Esophagus (tissue), 2 donors: ENCODE results near the gene CLDN8. TPM values are rescaled to one million over a fixed set of nuclear protein-coding genes. Genes with fewer than 3 reads are reported as not detected.

Experiments used
- H3K27ac ChIP-seq, 2 donors: one replicate each; pipeline ENCODE4 v1.5.1; 2013; ENCODE audit warnings: low read depth in 2 of 2, mild to moderate bottlenecking in 2 of 2, inconsistent platforms in 1 of 2, low read length in 1 of 2, moderate library complexity in 1 of 2
- H3K27me3 ChIP-seq, 2 donors: one replicate each; pipeline ENCODE4 v1.6.1; 2013; ENCODE audit warnings: low read length in 2 of 2, control low read depth in 1 of 2, mild to moderate bottlenecking in 1 of 2; ENCODE audit not compliant: insufficient read depth in 2 of 2, control insufficient read depth in 1 of 2
- H3K36me3 ChIP-seq, 2 donors: one replicate each; pipeline ENCODE4 v1.6.1; 2013; ENCODE audit warnings: low read length in 1 of 2; ENCODE audit not compliant: control insufficient read depth in 2 of 2, insufficient read depth in 2 of 2
- H3K4me1 ChIP-seq, 2 donors: one replicate each; pipeline ENCODE4 v1.6.1; 2013; ENCODE audit warnings: low read length in 1 of 2; ENCODE audit not compliant: control insufficient read depth in 2 of 2, insufficient read depth in 2 of 2
- H3K4me3 ChIP-seq, 2 donors: one replicate each; pipeline ENCODE4 v1.5.1; 2013; ENCODE audit warnings: low read length in 2 of 2, mild to moderate bottlenecking in 2 of 2, low read depth in 1 of 2, moderate library complexity in 1 of 2
- H3K9me3 ChIP-seq, 2 donors: one replicate each; pipeline ENCODE4 v1.6.1; 2013; ENCODE audit warnings: mild to moderate bottlenecking in 2 of 2, low read depth in 1 of 2, low read length in 1 of 2, moderate library complexity in 1 of 2; ENCODE audit not compliant: control insufficient read depth in 2 of 2, insufficient read depth in 1 of 2
- WGBS, 2 donors: extraction: QIAGEN DNeasy Blood & Tissue Kit; methylation state at CpG; one replicate each; pipeline ENCODE4 v1.1.7; 2013; 5-methylcytosine and 5-hydroxymethylcytosine counted together
- polyA plus RNA-seq, 2 donors: library from polyadenylated mRNA; stranded (reverse); fragments of 200-250 nt; gene quantifications; one replicate each; pipeline ENCODE4 v1.2.3, GENCODE V29; 2013
- donor health status: healthy with polysubstance abuse.
- donor health status: Bipolar disorder and iron deficiency.

The CLDN8 gene
- polyA plus RNA-seq = 1 to 10 TPM; 1.4 to 2.6 TPM

DNA sequence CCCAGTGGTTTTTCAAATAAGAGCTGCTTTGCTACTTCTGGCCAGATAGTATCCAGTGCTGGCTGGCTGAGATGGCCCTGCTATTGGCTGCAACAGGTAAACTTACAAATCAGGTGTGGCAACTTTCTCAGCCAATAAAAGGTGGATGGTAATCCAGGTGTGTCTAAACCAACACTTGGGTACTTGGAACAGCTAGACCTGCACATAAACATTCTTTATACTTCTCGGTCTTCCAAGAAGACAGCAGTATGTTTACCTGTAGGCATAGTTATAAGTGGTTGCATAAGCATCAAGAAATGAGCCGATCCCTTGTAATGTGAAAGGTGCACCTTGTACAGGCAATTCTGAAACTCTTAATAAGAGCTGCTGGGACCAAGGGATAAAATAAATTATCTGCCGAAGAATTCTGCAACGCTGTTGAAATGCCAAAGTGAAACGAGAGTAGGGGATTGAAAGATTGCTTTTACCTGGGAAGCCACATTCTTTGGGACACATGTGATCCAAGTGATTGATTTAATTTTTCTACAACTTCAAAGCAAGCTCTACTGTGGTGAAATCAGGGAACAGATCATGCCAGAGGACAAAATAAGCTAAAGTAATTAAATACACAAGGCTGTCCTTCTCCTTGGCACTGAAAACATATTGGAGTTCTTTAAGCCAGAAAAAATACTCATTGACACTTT lies at the start of gene CLDN8:
CLDN8 (minus strand) TSS at position 57 of the 683 bp plus-strand sequence. CDS start 172 bp downstream, outside the sequence.
- WGBS, 2 donors = 46 to 51% methylated on average over 5 of the region's 5 CpGs

DNA sequence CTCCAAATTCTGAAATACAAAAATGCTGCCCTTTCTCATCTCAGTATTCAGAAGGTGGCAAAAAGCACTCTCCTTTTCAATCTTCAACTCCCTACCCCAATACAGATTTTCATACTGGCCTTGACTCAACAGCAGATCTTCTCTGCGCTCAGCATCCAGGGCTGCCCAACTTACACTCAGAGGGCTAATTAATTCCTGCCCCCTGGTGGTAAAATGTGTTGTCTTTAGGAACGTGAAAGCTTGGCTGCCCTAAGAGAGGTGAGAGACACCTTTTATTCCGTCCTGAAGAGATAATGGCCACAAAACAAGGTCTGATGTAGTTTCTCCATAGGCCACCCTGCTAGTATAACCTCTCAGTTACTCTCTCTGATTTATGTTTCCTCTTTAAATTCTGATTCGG lies 41.9 kb upstream of the CLDN8 start:
- H3K4me1 ChIP-seq = no peaks in the 10 kb centered on the region
- H3K27me3 ChIP-seq = no peaks in the 10 kb centered on the region
- H3K36me3 ChIP-seq = no peaks in the 10 kb centered on the region
- H3K4me3 ChIP-seq = no peak overlapping the region
- no peak overlapping the region for H3K27ac ChIP-seq
- no peaks in the 10 kb centered on the region for H3K9me3 ChIP-seq
- WGBS, 2 donors = 62 to 69% methylated on average over 4 of the region's 4 CpGs

More for the DNA sequence above, at the start of gene CLDN8:
- Histone ChIP-seq H3K4me1 (no peaks in the 10 kb centered on the region), H3K4me3 (peak within 1 kb of the TSS in 1 of 2 donors; percentile 10), H3K27ac (peak within 1 kb of the TSS; percentile 33 to 43), H3K9me3 (no peaks in the 10 kb centered on the region), H3K27me3 (no peaks in the 10 kb centered on the region), H3K36me3 (no peaks in the 10 kb centered on the region)

DNA sequence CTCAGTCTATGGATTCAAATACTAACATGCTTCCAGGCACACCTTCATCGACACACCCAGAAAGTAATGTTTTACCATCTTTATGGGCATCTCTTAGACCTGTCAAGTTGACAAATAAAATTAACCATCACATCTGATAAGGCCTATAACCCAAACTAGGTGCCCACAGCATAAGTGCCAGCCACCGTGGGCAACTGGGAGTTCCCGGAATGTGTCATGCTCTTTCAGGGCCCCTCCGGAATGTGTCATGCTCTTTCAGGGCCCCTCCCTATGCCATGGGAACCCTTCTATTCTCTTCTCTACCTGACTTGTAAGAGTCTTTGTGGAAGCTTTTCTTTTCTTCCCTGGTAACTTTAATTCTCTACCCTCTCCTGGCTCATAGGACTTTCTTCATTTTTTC lies 40.2 kb upstream of the CLDN8 start:
- H3K4me1 ChIP-seq = no peaks in the 10 kb centered on the region
- H3K4me3 ChIP-seq = no peak overlapping the region
- no peak overlapping the region for H3K27ac ChIP-seq
- 72 to 79% methylated on average over 4 of the region's 4 CpGs for WGBS, 2 donors
- no peaks in the 10 kb centered on the region for H3K36me3 ChIP-seq
- H3K9me3 ChIP-seq = no peaks in the 10 kb centered on the region
- H3K27me3 ChIP-seq = no peaks in the 10 kb centered on the region

DNA sequence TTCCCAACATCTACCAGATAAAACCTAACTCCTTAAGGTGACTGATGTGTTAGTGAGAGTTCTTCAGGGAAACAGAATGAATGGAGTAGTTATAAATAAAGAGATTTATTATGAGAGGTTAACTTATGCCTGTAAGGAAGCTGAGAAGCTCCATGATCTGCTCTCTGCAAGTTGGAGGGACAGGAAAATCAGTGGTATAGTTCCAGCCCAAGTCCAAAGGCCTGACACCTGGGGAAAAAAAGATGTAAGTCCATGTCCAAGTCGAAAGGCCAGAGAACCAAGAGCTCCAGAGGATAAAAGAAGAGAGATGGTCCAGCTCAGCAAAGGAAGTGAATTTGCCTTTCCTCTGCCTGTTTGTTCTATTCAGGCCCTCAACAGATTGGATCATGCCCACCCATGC lies 39.8 kb upstream of the CLDN8 start:
- no peak overlapping the region for H3K4me3 ChIP-seq
- no peaks in the 10 kb centered on the region for H3K36me3 ChIP-seq
- H3K4me1 ChIP-seq = no peaks in the 10 kb centered on the region
- H3K27ac ChIP-seq = no peak overlapping the region
- no peaks in the 10 kb centered on the region for H3K9me3 ChIP-seq
- 70 to 76% methylated on average over 1 of the region's 1 CpG for WGBS, 2 donors
- H3K27me3 ChIP-seq = no peaks in the 10 kb centered on the region

DNA sequence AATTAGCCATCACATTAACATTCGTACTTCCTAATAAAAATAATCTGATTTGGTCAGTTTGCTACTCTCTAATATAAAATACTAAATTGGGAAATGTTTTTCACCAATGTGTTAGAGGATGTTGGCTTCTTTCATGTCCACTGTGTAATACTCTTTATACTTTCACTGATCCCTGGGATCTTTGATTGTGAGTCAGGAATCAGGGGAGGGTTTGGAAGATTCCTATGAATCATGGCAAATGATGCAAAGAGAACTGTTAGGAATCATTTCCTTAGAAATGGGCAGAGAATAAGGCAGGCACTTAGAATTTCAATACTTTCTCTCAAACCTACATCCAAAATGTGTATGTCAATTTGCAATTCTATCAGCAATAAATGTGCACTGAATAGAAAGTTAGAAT lies 35.9 kb upstream of the CLDN8 start:
- H3K4me3 ChIP-seq = no peak overlapping the region
- H3K4me1 ChIP-seq = no peaks in the 10 kb centered on the region
- 83 to 84% methylated on average over 1 of the region's 1 CpG for WGBS, 2 donors
- H3K27me3 ChIP-seq = no peaks in the 10 kb centered on the region
- no peaks in the 10 kb centered on the region for H3K9me3 ChIP-seq
- no peak overlapping the region for H3K27ac ChIP-seq
- no peaks in the 10 kb centered on the region for H3K36me3 ChIP-seq

DNA sequence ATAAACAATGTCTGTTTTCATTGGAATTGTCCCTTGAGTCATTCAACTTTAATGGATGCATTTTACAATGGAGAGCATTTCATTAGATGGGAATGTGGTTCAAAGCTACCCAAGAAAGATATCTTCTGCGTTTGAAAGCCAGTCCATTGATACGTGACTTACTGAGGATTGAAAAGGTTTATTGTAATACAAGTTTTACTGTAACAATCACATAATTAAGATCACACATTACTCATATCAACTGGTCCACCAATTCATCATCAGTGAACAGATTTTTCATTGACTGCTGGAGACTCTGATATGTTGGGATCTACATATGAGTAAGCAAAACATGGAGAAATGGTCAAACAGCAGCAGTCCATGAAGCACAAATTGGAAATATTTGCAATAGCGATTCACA lies 34.0 kb upstream of the CLDN8 start:
- H3K36me3 ChIP-seq = no peaks in the 10 kb centered on the region
- no peak overlapping the region for H3K4me3 ChIP-seq
- no peaks in the 10 kb centered on the region for H3K9me3 ChIP-seq
- H3K27me3 ChIP-seq = no peaks in the 10 kb centered on the region
- no peaks in the 10 kb centered on the region for H3K4me1 ChIP-seq
- no peak overlapping the region for H3K27ac ChIP-seq
- WGBS, 2 donors = 69 to 72% methylated on average over 3 of the region's 3 CpGs

DNA sequence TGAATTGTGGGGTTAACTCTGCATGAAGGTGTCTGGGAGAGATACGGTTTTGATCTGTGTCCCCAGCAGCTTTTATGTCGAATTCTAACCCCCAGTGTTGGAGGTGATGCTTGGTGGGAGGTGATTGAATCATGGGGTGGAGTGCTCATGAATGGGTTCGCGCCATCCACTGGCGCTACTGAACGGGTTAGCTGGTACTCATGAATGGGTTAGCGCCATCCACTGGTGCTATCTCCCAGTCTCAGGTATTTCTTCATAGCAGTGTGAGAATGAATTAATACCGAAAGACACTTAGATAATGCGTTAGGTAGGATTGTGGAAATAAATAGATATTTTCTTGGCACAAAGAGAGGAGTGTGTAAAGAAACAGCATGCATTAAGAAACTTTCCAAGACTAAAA lies 32.9 kb upstream of the CLDN8 start:
- H3K36me3 ChIP-seq = no peaks in the 10 kb centered on the region
- no peaks in the 10 kb centered on the region for H3K27me3 ChIP-seq
- WGBS, 2 donors = 83 to 84% methylated on average over 9 of the region's 9 CpGs
- H3K9me3 ChIP-seq = no peaks in the 10 kb centered on the region
- H3K4me1 ChIP-seq = no peaks in the 10 kb centered on the region
- H3K4me3 ChIP-seq = no peak overlapping the region
- H3K27ac ChIP-seq = no peak overlapping the region

DNA sequence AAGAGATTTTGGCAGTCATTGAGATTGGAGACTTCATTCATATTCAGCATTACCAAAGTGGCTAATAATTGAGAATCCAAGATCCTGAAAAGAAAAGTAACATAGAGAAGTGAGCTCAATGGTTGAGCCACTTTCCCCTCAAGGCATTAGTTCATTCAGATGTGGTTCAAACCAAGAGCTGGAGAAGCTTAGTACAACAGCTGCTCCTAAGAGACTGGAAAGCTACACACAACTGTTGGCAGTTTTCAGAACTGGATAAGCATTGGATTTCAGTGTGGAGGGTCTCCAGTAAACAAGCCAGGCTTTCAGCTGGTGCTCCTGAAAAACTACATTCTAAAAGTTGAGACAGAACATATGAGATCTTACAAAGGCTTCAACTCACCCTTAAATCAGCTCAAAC lies 29.2 kb upstream of the CLDN8 start:
- no peak overlapping the region for H3K27ac ChIP-seq
- no peaks in the 10 kb centered on the region for H3K4me1 ChIP-seq
- H3K9me3 ChIP-seq = no peaks in the 10 kb centered on the region
- no peaks in the 10 kb centered on the region for H3K27me3 ChIP-seq
- no peaks in the 10 kb centered on the region for H3K36me3 ChIP-seq
- H3K4me3 ChIP-seq = no peak overlapping the region

DNA sequence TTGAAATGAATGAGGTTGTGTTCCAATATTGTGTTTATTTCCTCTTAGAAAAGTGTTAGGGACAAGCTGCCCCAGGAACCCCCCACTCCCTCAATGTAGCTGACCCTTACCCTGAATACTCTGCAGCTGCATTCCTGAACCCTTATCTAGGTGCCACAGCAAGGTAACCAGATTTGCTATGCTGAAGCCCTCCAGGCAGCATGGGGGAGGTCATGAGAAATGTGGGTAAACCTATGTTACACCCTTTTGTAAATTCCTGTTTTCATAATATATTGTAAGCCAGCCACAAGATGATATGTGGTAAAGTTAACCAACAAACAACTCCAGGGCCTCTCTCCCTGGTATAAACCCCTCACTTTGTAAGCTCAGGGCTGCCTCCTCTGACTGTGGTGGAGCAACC lies 27.8 kb upstream of the CLDN8 start:
- Histone ChIP-seq H3K4me1 (no peaks in the 10 kb centered on the region), H3K27ac (no peak overlapping the region), H3K4me3 (no peak overlapping the region)

DNA sequence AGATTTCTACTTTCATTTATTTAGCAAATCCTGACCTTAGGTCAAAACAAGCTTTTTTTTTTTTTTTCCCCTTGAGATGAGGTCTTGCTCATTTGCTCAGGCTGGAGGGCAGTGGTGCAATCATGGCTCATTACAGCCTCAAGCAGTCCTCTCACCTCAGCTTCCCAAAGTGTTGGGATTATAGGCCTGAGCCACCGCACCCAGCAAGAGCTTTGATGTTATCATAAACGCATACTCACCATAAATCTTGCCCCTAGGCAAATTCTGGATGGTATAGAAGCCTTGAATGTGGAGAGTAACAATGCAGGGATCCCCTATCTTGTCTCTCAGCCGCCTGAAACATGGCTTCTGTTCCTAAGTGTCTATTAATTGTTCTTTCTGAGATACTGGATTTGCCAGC lies 24.8 kb upstream of the CLDN8 start:
- Histone ChIP-seq H3K27ac (no peak overlapping the region), H3K4me3 (no peak overlapping the region), H3K9me3 (no peaks in the 10 kb centered on the region), H3K27me3 (no peaks in the 10 kb centered on the region), H3K4me1 (no peaks in the 10 kb centered on the region), H3K36me3 (no peaks in the 10 kb centered on the region)
- WGBS, 2 donors = 52 to 59% methylated on average over 3 of the region's 3 CpGs

More for the DNA sequence above, 27.8 kb upstream of the CLDN8 start:
- Histone ChIP-seq H3K27me3 (no peaks in the 10 kb centered on the region), H3K36me3 (no peaks in the 10 kb centered on the region), H3K9me3 (no peaks in the 10 kb centered on the region)
